Activated CD8-positive, alpha-beta T cell treated with anti-CD3 and anti-CD28 coated beads for 36 hours (primary cell): Measurements from ENCODE around the gene CTSH. TPM values are rescaled to one million over a fixed set of nuclear protein-coding genes. Genes with fewer than 3 reads are reported as not detected.
"Not testable (repeated sequence)": the region's sequence is repeated elsewhere in the genome, so short reads cannot be mapped to it uniquely, and the experiment has no call there.

Source experiments
- ATAC-seq: fragments of 200-7000 bp; cut with Tn5 transposase; one replicate; pipeline ENCODE4 v1.10.0; 2021; ENCODE audit warnings: mild to moderate bottlenecking, moderate library complexity
- CTCF ChIA-PET: fragments of 350-600 bp; sonication (Branson Sonifier 250); formaldehyde crosslinking; loops from one replicate; lab custom pipeline; 2021; ENCODE audit warnings: antibody characterized with exemption; lab: Charles Lee
- POLR2A ChIA-PET: fragments of 350-600 bp; sonication (Branson Sonifier 250); formaldehyde crosslinking; loops from one replicate; lab custom pipeline; 2021; ENCODE audit warnings: antibody characterized with exemption; lab: Charles Lee
- DNase-seq: peaks from one replicate; pipeline ENCODE4 v3.0.0-alpha.2; 2020
- H3K27ac Mint-ChIP-seq: one replicate; pipeline ENCODE4 v1.8.0; 2021; ENCODE audit warnings: mild to moderate bottlenecking, mixed read lengths
- H3K27me3 Mint-ChIP-seq: one replicate; pipeline ENCODE4 v1.8.0; 2021; ENCODE audit warnings: mixed read lengths
- H3K36me3 Mint-ChIP-seq: one replicate; pipeline ENCODE4 v1.8.0; 2021; ENCODE audit warnings: low read depth, mixed read lengths
- H3K4me1 Mint-ChIP-seq: one replicate; pipeline ENCODE4 v1.8.0; 2021; ENCODE audit warnings: low read depth, mixed read lengths
- H3K4me3 Mint-ChIP-seq: one replicate; pipeline ENCODE4 v1.8.0; 2021; ENCODE audit warnings: mild to moderate bottlenecking, moderate library complexity, mixed read lengths
- H3K9me3 Mint-ChIP-seq: one replicate; pipeline ENCODE4 v1.8.0; 2021; ENCODE audit warnings: mixed read lengths
- intact Hi-C: fragments of 100-400 bp; cut with micrococcal nuclease; formaldehyde crosslinking; loops from one replicate; pipeline ENCODE4 v1.10.0; 2022
- total RNA-seq, 2 experiments: library from RNA; stranded (reverse); gene quantifications; one replicate each; pipeline ENCODE4 v1.2.3, GENCODE V29; 2021
- TF ChIP-seq, protein P1 (sequence below): fragments of 200-600 bp; IDR thresholded peaks from one replicate; pipeline ENCODE4 v1.8.0; 2022; ENCODE audit warnings: antibody characterized with exemption, mild to moderate bottlenecking

Gene CTSH
- total RNA-seq, 2 experiments from 2014 or later, result 13.2 to 14.1 TPM

DNA sequence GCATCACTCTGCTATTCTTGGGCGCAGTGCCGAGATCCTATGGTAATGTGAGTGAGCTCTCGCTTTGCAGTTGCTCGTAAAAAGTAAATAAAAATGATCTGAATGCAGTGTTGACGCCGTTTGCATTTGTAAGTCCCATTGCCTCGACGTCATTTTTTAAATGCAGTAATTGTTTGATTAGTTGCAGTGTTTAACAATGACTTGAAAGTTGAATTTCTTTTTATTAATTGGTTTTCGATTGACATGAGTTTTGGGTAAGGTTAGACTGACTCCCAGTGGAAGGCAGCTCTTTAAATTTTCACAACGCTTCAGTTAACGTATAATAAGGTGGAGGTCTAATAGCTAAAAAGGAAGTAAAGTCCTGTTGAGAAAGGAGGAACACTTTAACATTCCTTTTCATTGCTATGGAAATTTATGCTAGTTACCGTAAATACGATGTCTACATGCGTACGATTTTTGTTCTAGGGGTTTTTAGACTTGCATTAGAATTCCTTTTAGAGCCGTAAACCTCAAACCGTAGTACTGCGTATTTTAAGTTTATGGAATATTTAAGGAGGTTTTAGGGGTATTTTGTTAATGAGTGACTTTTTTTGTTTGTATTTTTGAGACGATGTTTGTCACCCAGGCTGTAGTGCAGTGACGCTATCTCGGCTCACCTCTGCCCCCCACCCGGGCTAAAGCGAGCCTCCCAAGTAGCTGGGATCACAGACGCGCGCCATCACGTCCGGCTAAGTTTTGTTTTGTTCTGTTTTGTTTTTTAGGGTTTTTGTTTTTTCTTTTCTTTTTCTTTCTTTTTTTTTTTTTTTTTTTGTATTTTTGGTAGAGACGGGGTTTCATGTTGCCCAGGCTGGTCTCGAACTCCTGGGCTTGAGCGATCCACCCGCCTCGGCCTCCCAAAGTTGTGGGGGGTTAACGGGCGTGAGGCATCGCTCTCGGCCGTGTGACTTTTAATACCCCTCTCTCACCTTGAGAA, 70.8 kb downstream of the CTSH start:
- no peaks in the 10 kb centered on the region for H3K27me3 Mint-ChIP-seq

DNA sequence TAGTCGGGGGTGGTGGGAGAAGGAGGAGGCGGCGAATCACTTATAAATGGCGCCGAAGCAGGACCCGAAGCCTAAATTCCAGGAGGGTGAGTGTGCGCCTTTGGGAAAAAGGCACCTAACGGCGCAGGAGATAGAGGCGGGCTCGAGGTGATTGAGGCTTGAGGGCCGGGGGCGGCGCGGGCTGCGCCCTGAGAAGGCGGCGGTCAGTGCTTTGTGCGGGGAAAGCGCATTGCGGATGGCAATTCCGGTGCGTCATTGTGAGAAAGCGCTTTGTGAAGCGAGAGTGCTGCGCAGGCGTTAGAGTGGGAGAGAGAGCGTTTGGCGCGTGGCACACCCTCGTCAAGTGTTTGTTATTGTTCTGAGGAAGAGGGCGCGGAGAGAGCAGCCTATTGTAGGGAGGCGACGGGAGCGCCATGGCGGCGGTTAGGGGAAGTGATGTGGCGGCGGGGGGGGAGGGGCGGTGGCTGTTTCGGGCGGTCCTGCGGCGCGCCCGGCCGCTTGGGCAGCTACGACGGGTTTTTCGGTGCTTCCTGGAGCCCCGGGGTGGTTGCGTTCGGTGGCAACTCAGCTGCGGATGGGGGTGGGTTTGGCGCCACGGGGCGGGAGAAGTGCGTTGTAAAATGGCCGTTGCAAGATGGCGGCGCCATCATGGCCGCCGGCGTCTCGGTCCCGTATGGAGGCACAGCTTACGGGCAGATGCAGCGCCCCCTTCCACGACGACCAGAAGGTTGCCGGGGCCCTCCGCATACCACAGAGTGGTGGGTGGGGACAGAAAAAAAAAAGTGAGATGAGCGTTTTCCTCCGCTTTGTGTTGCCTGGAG, 71.7 kb downstream of the CTSH start:
- intact Hi-C loops, result no loop called here
- Mint-ChIP-seq H3K4me1 (peaks cover 30% of the 10 kb centered on the region), H3K4me3 (peak overlapping the region; percentile 89), H3K36me3 (peaks cover 28% of the 10 kb centered on the region), H3K27ac (peak overlapping the region; percentile 100), H3K27me3 (no peaks in the 10 kb centered on the region), H3K9me3 (no peaks in the 10 kb centered on the region)
- DNase-seq (peak; percentile 96), ATAC-seq (peak; percentile 76)
- POLR2A ChIA-PET, result interaction anchor here (0.6 to 3.7 kb wide), 8 partner anchors 9 to 28 kb away, joined by 3 to 17 read pairs (median 6); no protein-coding TSS in a partner anchor
- TF ChIP-seq, protein P1, sequence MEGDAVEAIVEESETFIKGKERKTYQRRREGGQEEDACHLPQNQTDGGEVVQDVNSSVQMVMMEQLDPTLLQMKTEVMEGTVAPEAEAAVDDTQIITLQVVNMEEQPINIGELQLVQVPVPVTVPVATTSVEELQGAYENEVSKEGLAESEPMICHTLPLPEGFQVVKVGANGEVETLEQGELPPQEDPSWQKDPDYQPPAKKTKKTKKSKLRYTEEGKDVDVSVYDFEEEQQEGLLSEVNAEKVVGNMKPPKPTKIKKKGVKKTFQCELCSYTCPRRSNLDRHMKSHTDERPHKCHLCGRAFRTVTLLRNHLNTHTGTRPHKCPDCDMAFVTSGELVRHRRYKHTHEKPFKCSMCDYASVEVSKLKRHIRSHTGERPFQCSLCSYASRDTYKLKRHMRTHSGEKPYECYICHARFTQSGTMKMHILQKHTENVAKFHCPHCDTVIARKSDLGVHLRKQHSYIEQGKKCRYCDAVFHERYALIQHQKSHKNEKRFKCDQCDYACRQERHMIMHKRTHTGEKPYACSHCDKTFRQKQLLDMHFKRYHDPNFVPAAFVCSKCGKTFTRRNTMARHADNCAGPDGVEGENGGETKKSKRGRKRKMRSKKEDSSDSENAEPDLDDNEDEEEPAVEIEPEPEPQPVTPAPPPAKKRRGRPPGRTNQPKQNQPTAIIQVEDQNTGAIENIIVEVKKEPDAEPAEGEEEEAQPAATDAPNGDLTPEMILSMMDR, result peak; percentile 29
- CTCF ChIA-PET, result interaction anchor here (0.8 to 2.8 kb wide), 5 partner anchors 12 to 117 kb away, joined by 3 to 15 read pairs (median 4); no protein-coding TSS in a partner anchor

More for the DNA sequence above, 70.8 kb downstream of the CTSH start:
- Mint-ChIP-seq H3K27ac (peak overlapping the region; percentile 100), H3K4me1 (peaks cover 37% of the 10 kb centered on the region), H3K9me3 (no peaks in the 10 kb centered on the region), H3K4me3 (peak overlapping the region; percentile 89), H3K36me3 (peaks cover 32% of the 10 kb centered on the region)
- intact Hi-C loops, result no loop called here
- ATAC-seq (no peak), DNase-seq (peak; percentile 62)
- CTCF ChIA-PET, result interaction anchor here (0.8 to 2.8 kb wide), 5 partner anchors 11 to 117 kb away, joined by 3 to 15 read pairs (median 4); no protein-coding TSS in a partner anchor
- POLR2A ChIA-PET, result interaction anchor here (0.6 to 3.7 kb wide), 8 partner anchors 8 to 27 kb away, joined by 3 to 17 read pairs (median 4); no protein-coding TSS in a partner anchor
- TF ChIP-seq, protein P1, result no peak

DNA sequence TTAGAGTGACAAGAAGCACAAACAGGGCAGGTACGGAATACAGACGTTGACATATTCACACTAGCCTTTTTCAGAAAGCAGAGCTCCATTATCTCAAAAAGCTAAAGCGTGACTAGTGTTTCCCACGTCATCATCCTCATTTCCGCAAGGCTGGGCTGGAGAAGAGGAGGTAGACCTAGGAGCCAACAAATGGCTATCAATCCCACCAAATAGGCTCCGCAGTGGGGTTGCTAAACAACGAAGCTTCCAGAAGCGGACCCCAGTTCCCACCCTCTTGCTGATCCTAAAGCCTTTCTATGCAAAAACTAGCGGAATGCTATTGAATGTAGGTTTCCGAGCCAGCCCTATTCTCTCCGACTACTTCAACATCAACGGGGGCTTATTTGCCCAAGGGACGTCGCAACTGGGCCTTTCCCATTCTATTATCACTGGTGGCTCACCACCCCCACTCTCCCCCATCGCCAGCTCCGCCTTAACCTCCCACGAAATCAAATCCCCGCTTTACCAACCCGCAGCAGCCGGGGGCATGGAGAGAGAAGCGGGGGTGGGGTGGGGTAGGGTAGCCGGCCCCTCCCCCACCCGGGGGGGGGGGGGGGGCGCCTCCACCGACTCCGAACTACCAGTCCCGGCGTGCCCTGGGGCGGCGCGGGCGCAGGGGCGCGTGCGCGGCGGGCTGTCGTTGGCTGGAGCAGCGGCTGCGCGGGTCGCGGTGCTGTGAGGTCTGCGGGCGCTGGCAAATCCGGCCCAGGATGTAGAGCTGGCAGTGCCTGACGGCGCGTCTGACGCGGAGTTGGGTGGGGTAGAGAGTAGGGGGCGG, 72.5 kb downstream of the CTSH start, which contains the start of gene MORF4L1:
TSS of gene MORF4L1 (plus strand) at position 736 of the 817 bp plus-strand sequence. CDS start 128 bp downstream, outside the sequence.
- peak within 1 kb of the TSS; percentile 100 for H3K27ac Mint-ChIP-seq
- ChIA-PET POLR2A (interaction anchor here (0.7 to 3.7 kb wide), 7 partner anchors 10 to 435 kb away, joined by 3 to 11 read pairs (median 5); no protein-coding TSS in a partner anchor), CTCF (interaction anchor here (2.8 kb wide), 1 partner anchor 12 kb away, joined by 15 read pairs; no protein-coding TSS in a partner anchor)
- intact Hi-C loops, result no loop called here
- H3K9me3 Mint-ChIP-seq, result no peaks in the 10 kb centered on the region
- H3K27me3 Mint-ChIP-seq, result no peaks in the 10 kb centered on the region
- ATAC-seq (peak; percentile 86), DNase-seq (peak; percentile 96)
- TF ChIP-seq, protein P1, result no peak
- peaks cover 21% of the 10 kb centered on the region for H3K4me1 Mint-ChIP-seq
- H3K4me3 Mint-ChIP-seq, result peak within 1 kb of the TSS; percentile 89
- peaks cover 21% of the 10 kb centered on the region for H3K36me3 Mint-ChIP-seq

DNA sequence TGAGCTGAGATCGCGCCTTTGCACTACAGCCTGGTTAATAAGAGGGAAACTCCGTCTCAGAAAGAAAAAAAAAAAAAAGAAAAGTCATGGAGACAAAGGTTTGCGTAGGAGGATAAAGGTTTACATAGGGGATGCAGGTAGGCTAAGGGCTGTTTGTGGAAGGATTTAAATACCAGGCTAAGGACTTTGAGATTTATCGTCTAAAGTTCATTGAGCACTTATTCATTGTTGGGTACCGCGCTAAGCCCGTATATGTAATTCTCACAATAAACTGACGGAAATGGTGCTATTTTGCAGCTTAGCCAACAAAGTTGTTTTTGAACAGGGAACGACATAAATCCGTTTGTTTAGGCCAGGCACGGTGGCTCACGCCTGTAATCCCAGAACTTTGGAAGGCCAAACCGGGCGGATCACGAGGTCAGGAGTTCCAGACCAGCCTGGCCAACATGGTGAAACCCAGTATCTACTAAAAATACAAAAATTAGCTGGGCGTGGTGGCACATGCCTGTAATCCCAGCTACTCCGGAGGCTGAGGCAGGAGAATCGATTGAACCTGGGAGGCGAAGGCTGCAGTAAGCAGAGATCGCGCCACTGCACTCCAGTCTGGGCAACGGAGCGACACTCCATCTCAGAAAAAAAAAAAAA, 73.2 kb downstream of the CTSH start:
- ChIA-PET POLR2A (interaction anchor here (0.7 to 3.7 kb wide), 4 partner anchors 9 to 434 kb away, joined by 3 to 11 read pairs (median 4); no protein-coding TSS in a partner anchor), CTCF (interaction anchor here (0.8 kb wide), 1 partner anchor 11 kb away, joined by 3 read pairs; no protein-coding TSS in a partner anchor)
- intact Hi-C loops, H3K9me3 Mint-ChIP-seq, H3K27me3 Mint-ChIP-seq, DNase-seq, ATAC-seq: not testable (repeated sequence)
- Mint-ChIP-seq H3K36me3 (peaks cover 20% of the 10 kb centered on the region), H3K27ac (peak overlapping the region; percentile 86), H3K4me1 (peaks cover 20% of the 10 kb centered on the region), H3K4me3 (peak overlapping the region; percentile 89)

Other genes starting within 250 kb of the CTSH start
- gene ADAMTS7, start 133.6 kb downstream of the CTSH start, total RNA-seq, result under 1 TPM; 0.23 to 0.60 TPM
- gene MORF4L1, start 72.2 kb downstream of the CTSH start, total RNA-seq, result 100 to 1,000 TPM; 236 to 247 TPM
- not detected for gene RASGRF1, start 145.7 kb upstream of the CTSH start, total RNA-seq